ENCODE data around the gene CIDEB.

Gene CIDEB

GRCh38 chr14:24316597-24316950 is 8.8 kb upstream of the CIDEB start:
- WGBS (ENCODE audit: extremely low coverage, insufficient coverage, insufficient read length): 100% methylated on average over 4 of the region's 18 CpGs
- no peak for DNase-seq

DNA sequence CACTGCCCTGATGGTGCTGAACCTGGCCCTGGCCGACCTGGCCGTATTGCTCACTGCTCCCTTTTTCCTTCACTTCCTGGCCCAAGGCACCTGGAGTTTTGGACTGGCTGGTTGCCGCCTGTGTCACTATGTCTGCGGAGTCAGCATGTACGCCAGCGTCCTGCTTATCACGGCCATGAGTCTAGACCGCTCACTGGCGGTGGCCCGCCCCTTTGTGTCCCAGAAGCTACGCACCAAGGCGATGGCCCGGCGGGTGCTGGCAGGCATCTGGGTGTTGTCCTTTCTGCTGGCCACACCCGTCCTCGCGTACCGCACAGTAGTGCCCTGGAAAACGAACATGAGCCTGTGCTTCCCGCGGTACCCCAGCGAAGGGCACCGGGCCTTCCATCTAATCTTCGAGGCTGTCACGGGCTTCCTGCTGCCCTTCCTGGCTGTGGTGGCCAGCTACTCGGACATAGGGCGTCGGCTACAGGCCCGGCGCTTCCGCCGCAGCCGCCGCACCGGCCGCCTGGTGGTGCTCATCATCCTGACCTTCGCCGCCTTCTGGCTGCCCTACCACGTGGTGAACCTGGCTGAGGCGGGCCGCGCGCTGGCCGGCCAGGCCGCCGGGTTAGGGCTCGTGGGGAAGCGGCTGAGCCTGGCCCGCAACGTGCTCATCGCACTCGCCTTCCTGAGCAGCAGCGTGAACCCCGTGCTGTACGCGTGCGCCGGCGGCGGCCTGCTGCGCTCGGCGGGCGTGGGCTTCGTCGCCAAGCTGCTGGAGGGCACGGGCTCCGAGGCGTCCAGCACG is 8.2 kb upstream of the CIDEB start:
- no peak overlapping the region for H3K23ac ChIP-seq (ENCODE audit: low read length)
- no peaks in the 10 kb centered on the region for H3K27me3 ChIP-seq (ENCODE audit: insufficient read depth, low read length)
- no peak overlapping the region for H3K4me3 ChIP-seq (ENCODE audit: low read depth, low read length)
- H4K91ac ChIP-seq (ENCODE audit: low read depth, low read length): no peak overlapping the region
- no peak overlapping the region for H3K14ac ChIP-seq (ENCODE audit: low read length)
- H2BK12ac ChIP-seq (ENCODE audit: low read length): no peak overlapping the region
- H3K9ac ChIP-seq (ENCODE audit: low read length): no peak overlapping the region
- no peaks in the 10 kb centered on the region for H3K4me1 ChIP-seq (ENCODE audit: control insufficient read depth in 1 of 2, insufficient read depth in 2 of 2, low read length in 2 of 2)
- no peak overlapping the region for H2BK120ac ChIP-seq (ENCODE audit: insufficient read depth, low read length, poor library complexity)
- H3K79me1 ChIP-seq (ENCODE audit: low read length): no peaks in the 10 kb centered on the region
- no peak overlapping the region for H3K18ac ChIP-seq (ENCODE audit: low read length)
- WGBS (ENCODE audit: extremely low coverage, insufficient coverage, insufficient read length): no CpG with 5 or more reads among the region's 70 CpGs
- H3K4me2 ChIP-seq (ENCODE audit: low read length): no peak overlapping the region
- no peaks in the 10 kb centered on the region for H3K79me2 ChIP-seq (ENCODE audit: control insufficient read depth, insufficient read depth, low read length, poor library complexity)
- H3K9me3 ChIP-seq (ENCODE audit: insufficient read depth, low read depth, low read length): no peaks in the 10 kb centered on the region
- H3K4ac ChIP-seq (ENCODE audit: low read depth, low read length): no peak overlapping the region
- H2AFZ ChIP-seq (ENCODE audit: insufficient read depth, low read length, poor library complexity): no peak overlapping the region
- DNase-seq: peak; percentile 76 to 88
- peaks cover 9 to 12% of the 10 kb centered on the region in 2 experiments for H3K36me3 ChIP-seq (ENCODE audit: control insufficient read depth in 1 of 2, insufficient read depth in 2 of 2, low read length in 2 of 2)
- no peak overlapping the region for H2AK5ac ChIP-seq (ENCODE audit: low read length)
- H3K27ac ChIP-seq (ENCODE audit: low read depth, low read length): no peak overlapping the region
- no peak overlapping the region for H4K8ac ChIP-seq (ENCODE audit: low read depth, low read length)
- no peak overlapping the region for H2BK5ac ChIP-seq (ENCODE audit: low read depth, low read length, poor library complexity)
- no peak overlapping the region for H4K12ac ChIP-seq (ENCODE audit: low read depth, low read length)

More at GRCh38 chr14:24316597-24316950, 8.8 kb upstream of the CIDEB start:
- no peak overlapping the region for H3K4me2 ChIP-seq (ENCODE audit: low read length)
- no peak overlapping the region for H2BK120ac ChIP-seq (ENCODE audit: insufficient read depth, low read length, poor library complexity)
- H3K79me1 ChIP-seq (ENCODE audit: low read length): no peaks in the 10 kb centered on the region
- H3K23ac ChIP-seq (ENCODE audit: low read length): no peak overlapping the region
- H2AK5ac ChIP-seq (ENCODE audit: low read length): no peak overlapping the region
- no peak overlapping the region for H3K14ac ChIP-seq (ENCODE audit: low read length)
- no peaks in the 10 kb centered on the region for H3K79me2 ChIP-seq (ENCODE audit: control insufficient read depth, insufficient read depth, low read length, poor library complexity)
- H4K8ac ChIP-seq (ENCODE audit: low read depth, low read length): no peak overlapping the region
- no peak overlapping the region for H4K91ac ChIP-seq (ENCODE audit: low read depth, low read length)
- H4K12ac ChIP-seq (ENCODE audit: low read depth, low read length): no peak overlapping the region
- H2BK12ac ChIP-seq (ENCODE audit: low read length): no peak overlapping the region
- no peak overlapping the region for H3K4me3 ChIP-seq (ENCODE audit: low read depth, low read length)
- H3K9me3 ChIP-seq (ENCODE audit: insufficient read depth, low read depth, low read length): no peaks in the 10 kb centered on the region
- H3K18ac ChIP-seq (ENCODE audit: low read length): no peak overlapping the region
- H3K9ac ChIP-seq (ENCODE audit: low read length): no peak overlapping the region
- H3K4ac ChIP-seq (ENCODE audit: low read depth, low read length): no peak overlapping the region
- no peak overlapping the region for H2BK5ac ChIP-seq (ENCODE audit: low read depth, low read length, poor library complexity)
- H3K36me3 ChIP-seq (ENCODE audit: control insufficient read depth in 1 of 2, insufficient read depth in 2 of 2, low read length in 2 of 2): peaks cover 3 to 6% of the 10 kb centered on the region in 2 experiments
- H3K27ac ChIP-seq (ENCODE audit: low read depth, low read length): no peak overlapping the region
- H2AFZ ChIP-seq (ENCODE audit: insufficient read depth, low read length, poor library complexity): no peak overlapping the region
- H3K27me3 ChIP-seq (ENCODE audit: insufficient read depth, low read length): no peaks in the 10 kb centered on the region
- peaks cover 1% of the 10 kb centered on the region in 2 experiments for H3K4me1 ChIP-seq (ENCODE audit: control insufficient read depth in 1 of 2, insufficient read depth in 2 of 2, low read length in 2 of 2)

DNA sequence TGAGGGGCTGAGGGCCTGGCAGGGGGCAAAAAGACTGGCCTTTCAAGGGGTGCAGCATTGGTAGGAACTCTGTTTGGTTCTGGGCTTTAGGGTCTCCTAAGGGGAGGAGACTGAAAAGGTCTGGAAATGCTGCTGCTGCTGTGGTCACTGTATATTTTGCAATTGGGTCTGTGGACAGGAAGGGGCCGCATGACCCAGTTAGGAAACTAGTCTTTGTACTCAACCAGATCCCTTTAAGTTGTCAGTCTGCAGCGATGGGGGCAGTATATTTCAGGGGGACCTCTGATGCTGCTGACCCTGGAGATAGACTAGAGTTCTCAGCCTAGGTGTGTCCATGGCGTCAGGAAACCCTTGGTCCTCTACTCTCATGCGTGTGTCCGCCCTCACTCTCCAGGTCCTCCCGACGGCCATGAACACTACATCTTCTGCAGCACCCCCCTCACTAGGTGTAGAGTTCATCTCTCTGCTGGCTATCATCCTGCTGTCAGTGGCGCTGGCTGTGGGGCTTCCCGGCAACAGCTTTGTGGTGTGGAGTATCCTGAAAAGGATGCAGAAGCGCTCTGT is 7.5 kb upstream of the CIDEB start:
- H3K9ac ChIP-seq (ENCODE audit: low read length): no peak overlapping the region
- no peaks in the 10 kb centered on the region for H3K4me1 ChIP-seq (ENCODE audit: control insufficient read depth in 1 of 2, insufficient read depth in 2 of 2, low read length in 2 of 2)
- H3K4me3 ChIP-seq (ENCODE audit: low read depth, low read length): no peak overlapping the region
- H3K14ac ChIP-seq (ENCODE audit: low read length): no peak overlapping the region
- H3K23ac ChIP-seq (ENCODE audit: low read length): no peak overlapping the region
- DNase-seq: no peak
- no peak overlapping the region for H4K12ac ChIP-seq (ENCODE audit: low read depth, low read length)
- no peaks in the 10 kb centered on the region for H3K9me3 ChIP-seq (ENCODE audit: insufficient read depth, low read depth, low read length)
- no peaks in the 10 kb centered on the region for H3K27me3 ChIP-seq (ENCODE audit: insufficient read depth, low read length)
- no peak overlapping the region for H4K8ac ChIP-seq (ENCODE audit: low read depth, low read length)
- no peak overlapping the region for H3K4ac ChIP-seq (ENCODE audit: low read depth, low read length)
- H2BK12ac ChIP-seq (ENCODE audit: low read length): no peak overlapping the region
- no CpG with 5 or more reads among the region's 10 CpGs for WGBS (ENCODE audit: extremely low coverage, insufficient coverage, insufficient read length)
- H3K79me1 ChIP-seq (ENCODE audit: low read length): no peaks in the 10 kb centered on the region
- no peak overlapping the region for H2AFZ ChIP-seq (ENCODE audit: insufficient read depth, low read length, poor library complexity)
- peaks cover 16 to 18% of the 10 kb centered on the region in 2 experiments for H3K36me3 ChIP-seq (ENCODE audit: control insufficient read depth in 1 of 2, insufficient read depth in 2 of 2, low read length in 2 of 2)
- H2BK5ac ChIP-seq (ENCODE audit: low read depth, low read length, poor library complexity): no peak overlapping the region
- H3K18ac ChIP-seq (ENCODE audit: low read length): no peak overlapping the region
- H3K79me2 ChIP-seq (ENCODE audit: control insufficient read depth, insufficient read depth, low read length, poor library complexity): no peaks in the 10 kb centered on the region
- H3K4me2 ChIP-seq (ENCODE audit: low read length): no peak overlapping the region
- H3K27ac ChIP-seq (ENCODE audit: low read depth, low read length): no peak overlapping the region
- H2AK5ac ChIP-seq (ENCODE audit: low read length): no peak overlapping the region
- H4K91ac ChIP-seq (ENCODE audit: low read depth, low read length): no peak overlapping the region
- no peak overlapping the region for H2BK120ac ChIP-seq (ENCODE audit: insufficient read depth, low read length, poor library complexity)

DNA sequence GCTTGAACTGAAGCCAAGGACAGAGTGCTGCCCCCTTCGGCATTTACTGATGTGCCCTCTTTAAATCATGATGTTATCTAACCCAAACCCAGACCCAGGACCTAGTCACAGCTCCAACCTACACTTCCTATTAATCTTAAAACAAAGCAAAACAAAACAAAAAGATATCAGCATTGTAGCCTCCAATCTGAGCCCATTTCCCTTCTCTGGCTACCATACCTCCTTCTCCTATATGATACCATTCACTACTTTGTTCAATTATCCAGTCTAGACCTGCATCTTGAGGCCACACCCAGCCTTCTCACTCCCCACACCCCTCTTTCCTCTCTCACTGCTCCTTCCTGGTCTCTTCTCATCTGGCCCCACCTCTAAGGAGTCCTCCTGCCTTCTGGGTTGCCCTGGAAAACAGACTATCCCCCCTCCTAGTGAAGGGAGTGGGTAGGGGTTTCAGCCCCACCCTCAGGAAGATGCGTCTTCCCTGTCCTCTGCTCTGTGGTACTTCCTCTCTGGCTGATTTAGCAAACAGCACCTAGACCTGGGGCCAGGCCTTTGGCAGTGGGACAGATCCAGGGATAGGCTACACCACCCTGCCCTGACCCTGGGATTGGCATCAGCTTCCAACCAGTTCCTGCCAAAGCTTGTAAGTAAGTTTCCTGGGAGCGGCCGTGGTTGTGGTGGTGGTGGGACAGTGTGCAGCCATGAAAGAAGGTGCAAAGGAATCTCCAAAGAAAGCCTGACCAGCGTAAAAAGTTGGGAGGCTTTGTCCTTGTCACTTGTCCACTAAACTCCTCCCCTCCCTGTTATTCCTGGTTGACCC is 6.8 kb upstream of the CIDEB start:
- Histone ChIP-seq H3K4ac (ENCODE audit: low read depth, low read length) (no peak overlapping the region), H3K79me2 (ENCODE audit: control insufficient read depth, insufficient read depth, low read length, poor library complexity) (no peaks in the 10 kb centered on the region), H2AFZ (ENCODE audit: insufficient read depth, low read length, poor library complexity) (no peak overlapping the region), H2BK5ac (ENCODE audit: low read depth, low read length, poor library complexity) (no peak overlapping the region), H2BK12ac (ENCODE audit: low read length) (no peak overlapping the region), H4K12ac (ENCODE audit: low read depth, low read length) (no peak overlapping the region), H3K27ac (ENCODE audit: low read depth, low read length) (no peak overlapping the region), H3K9ac (ENCODE audit: low read length) (no peak overlapping the region), H3K4me2 (ENCODE audit: low read length) (no peak overlapping the region), H3K79me1 (ENCODE audit: low read length) (no peaks in the 10 kb centered on the region), H4K91ac (ENCODE audit: low read depth, low read length) (no peak overlapping the region), H3K9me3 (ENCODE audit: insufficient read depth, low read depth, low read length) (no peaks in the 10 kb centered on the region), H2BK120ac (ENCODE audit: insufficient read depth, low read length, poor library complexity) (no peak overlapping the region), H2AK5ac (ENCODE audit: low read length) (no peak overlapping the region), H3K14ac (ENCODE audit: low read length) (no peak overlapping the region), H3K4me1 (ENCODE audit: control insufficient read depth in 1 of 2, insufficient read depth in 2 of 2, low read length in 2 of 2) (no peaks in the 10 kb centered on the region), H4K8ac (ENCODE audit: low read depth, low read length) (no peak overlapping the region), H3K36me3 (ENCODE audit: control insufficient read depth in 1 of 2, insufficient read depth in 2 of 2, low read length in 2 of 2) (peaks cover 19 to 20% of the 10 kb centered on the region in 2 experiments), H3K18ac (ENCODE audit: low read length) (no peak overlapping the region), H3K4me3 (ENCODE audit: low read depth, low read length) (no peak overlapping the region), H3K23ac (ENCODE audit: low read length) (no peak overlapping the region), H3K27me3 (ENCODE audit: insufficient read depth, low read length) (no peaks in the 10 kb centered on the region)
- no peak for DNase-seq
- no CpG with 5 or more reads among the region's 5 CpGs for WGBS (ENCODE audit: extremely low coverage, insufficient coverage, insufficient read length)

Data from trophoblast cell (in vitro differentiated cells and primary cell).